ENCODE measurements around the gene SCAMP5.

Gene SCAMP5

DNA sequence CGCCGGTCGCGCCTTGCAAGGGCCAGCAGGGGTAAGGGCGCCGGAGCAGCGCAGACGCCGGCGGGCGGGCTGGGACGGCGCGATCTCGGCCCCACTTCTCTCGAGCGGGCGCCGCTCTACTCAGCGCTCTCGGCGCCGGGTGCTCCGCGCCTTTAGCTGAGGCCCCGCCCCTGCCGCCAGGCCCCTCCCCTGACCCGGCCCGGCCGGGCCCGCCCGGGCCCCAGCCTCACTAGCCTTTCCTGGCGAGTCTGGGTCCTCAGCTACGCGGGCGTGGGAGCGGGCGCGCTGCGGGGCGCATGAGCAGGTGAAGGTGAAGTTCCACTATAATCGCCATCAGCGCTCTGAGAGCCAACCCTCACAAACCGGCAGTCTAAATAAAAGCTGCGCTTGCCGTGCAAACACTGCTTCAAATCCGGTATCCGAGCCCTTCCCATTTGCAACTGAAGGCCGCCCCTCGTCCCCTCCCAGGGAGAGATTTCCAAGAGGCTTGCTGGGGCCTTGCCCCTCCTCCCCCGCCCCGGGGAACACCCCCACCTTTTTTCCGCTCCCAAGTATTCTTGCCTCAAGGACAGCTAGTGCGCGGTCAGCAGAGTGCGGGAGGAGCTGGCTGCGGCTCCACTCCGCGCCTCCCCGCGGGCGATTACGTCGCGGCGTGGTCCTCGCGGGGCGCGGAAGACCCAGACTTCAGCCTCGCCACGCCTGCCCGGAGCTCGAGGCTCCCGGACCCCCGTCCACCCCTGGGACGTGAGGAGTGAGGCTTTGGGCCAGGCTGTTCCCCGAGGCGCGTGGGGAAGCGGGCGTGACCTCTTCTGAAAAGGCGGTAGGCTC, 38.5 kb upstream of the SCAMP5 start, which contains the start of gene RPP25:
Gene RPP25, minus strand, starts transcription at position 125 of the 828 bp plus-strand sequence. CDS start 189 bp downstream, outside the sequence.
- TF ChIP-seq, protein P1, sequence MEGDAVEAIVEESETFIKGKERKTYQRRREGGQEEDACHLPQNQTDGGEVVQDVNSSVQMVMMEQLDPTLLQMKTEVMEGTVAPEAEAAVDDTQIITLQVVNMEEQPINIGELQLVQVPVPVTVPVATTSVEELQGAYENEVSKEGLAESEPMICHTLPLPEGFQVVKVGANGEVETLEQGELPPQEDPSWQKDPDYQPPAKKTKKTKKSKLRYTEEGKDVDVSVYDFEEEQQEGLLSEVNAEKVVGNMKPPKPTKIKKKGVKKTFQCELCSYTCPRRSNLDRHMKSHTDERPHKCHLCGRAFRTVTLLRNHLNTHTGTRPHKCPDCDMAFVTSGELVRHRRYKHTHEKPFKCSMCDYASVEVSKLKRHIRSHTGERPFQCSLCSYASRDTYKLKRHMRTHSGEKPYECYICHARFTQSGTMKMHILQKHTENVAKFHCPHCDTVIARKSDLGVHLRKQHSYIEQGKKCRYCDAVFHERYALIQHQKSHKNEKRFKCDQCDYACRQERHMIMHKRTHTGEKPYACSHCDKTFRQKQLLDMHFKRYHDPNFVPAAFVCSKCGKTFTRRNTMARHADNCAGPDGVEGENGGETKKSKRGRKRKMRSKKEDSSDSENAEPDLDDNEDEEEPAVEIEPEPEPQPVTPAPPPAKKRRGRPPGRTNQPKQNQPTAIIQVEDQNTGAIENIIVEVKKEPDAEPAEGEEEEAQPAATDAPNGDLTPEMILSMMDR (conservative IDR thresholded peaks at IDR 0.05): no peak
- H3K27ac ChIP-seq: peak within 1 kb of the TSS; percentile 80

DNA sequence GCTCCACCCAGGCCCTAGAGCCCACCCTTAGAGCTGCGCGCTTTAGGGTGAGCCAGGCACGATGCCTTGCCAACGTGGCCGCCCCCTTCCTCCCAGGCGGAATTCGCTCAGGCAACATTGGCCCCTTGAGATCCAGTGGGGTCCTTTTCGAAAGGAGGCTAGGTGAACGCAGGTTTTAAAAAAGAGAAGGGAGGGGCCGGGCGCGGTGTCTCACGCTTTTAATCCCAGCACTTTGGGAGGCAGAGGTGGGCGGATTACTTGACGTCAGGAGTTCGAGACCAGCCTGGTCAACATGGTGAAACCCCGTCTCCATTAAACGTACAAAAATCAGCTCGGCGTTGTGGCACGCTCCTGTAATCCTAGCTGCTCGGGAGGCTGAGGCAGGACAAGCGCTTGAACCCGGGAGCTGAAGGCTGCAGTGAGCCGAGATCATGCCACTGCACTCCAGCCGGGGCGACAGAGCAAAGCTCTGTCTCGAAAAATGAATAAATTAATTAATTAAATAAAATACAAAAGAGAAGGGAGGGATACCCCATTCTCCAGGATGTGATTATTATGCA, 37.8 kb upstream of the SCAMP5 start:
- TF ChIP-seq, protein P1 (conservative IDR thresholded peaks at IDR 0.05): no peak
- H3K27ac ChIP-seq: peak overlapping the region; percentile 80

DNA sequence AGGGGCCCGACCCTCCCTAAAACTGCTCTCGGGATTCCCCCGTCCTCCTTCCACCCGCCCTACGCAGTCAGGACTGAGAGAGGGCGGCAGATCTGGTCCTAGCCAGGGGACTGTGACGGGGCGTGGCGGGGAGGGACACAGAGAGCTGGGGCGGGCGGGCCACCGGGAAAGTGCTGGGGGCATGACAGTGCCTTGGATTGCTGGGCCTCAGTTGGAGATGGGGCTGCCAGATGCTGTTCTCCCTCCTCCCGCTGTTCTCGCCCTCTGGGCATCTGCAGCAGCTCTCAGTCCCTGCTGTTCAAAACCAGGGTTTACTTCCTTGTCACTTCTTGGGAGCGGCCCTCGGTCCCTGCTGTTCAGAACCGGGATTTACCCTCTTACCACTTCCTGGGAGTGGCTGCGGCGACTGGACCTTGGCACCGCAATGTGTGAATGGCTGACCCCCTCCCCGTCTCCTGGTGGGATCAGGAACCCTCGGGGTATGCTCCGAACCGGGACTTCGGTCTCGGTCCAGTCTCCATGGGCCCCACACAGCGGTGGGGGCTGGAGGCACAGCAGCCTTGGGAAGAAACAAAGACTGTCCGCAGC, 36.9 kb upstream of the SCAMP5 start:
- H3K27ac ChIP-seq: no peak overlapping the region
- TF ChIP-seq, protein P1 (conservative IDR thresholded peaks at IDR 0.05): no peak

DNA sequence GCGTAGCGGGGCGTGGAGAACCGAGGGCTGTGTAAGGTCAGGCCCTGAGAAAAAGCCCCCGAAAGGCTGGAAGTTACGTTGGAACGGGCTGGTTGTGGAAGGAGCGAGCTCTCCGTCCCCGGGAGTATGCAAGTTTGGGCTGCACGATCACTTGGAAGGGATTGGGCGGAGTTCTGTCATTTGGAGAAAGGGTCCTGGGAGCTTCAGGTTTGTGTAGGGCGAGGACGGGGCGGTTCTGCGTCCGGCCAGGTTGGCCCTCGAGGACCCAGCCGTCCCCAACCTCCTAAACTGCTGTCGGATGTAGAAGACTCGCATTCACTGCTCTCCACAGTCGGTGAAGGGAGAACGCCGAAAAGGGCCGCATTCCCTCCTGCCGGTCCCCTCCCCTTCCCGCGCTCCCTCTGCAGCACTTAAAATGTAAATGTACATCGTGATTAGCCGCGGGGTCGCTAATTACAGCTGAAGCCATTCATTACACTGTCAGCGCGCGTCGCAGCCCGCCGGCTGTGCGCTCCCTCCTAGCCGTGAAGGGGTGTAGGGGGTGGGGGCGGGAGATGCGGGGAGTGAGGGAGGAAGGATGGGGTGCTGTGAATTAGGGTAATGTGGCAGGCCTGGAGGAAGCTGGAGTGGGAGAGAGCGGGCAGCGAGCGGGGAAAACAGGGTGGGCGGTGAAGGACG, 36.3 kb upstream of the SCAMP5 start:
- no peak overlapping the region for H3K27ac ChIP-seq
- TF ChIP-seq, protein P1 (conservative IDR thresholded peaks at IDR 0.05): no peak

DNA sequence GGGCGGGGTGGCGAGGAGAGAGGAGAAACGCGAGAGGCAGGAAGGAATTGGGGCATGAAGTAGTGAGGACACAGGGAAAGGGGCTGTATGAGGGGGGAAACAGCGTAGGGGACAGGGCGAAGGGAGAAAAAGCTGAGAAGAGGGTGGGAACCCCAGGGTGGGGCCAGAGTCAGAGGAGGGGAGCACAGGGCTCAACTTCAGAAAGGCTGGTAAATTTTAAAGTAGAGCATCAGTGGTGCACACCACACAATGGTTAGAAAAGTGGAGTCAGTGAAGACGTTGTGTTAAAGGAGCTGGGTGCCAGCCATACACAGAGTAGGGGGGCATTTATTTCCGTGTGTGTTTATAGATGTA, 35.8 kb upstream of the SCAMP5 start:
- no peak overlapping the region for H3K27ac ChIP-seq
- TF ChIP-seq, protein P1 (conservative IDR thresholded peaks at IDR 0.05): no peak

DNA sequence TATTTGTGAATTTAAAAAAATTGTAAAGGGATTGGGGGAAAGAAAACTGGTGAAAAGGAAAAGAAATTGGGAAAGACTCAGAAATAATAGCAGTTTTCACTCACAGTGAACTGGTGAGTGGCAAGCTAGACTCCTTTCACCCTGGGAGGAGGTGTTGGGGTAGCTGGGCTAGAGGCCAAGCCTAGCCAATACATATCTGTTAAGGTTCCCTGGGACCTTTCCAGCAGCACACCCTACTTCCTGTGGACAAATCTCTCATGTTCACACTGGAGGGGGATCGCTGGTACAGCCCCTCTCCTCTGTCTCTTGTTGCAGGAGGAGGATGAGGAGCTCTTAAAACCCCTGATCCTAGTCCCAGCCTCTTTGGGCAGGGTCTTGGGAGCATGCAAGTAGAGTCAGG, 35.1 kb upstream of the SCAMP5 start:
- TF ChIP-seq, protein P1 (conservative IDR thresholded peaks at IDR 0.05): no peak
- H3K27ac ChIP-seq: peak overlapping the region; percentile 30; the same call in 1 of the 2 replicates
